Measurements from ENCODE around the gene NEK9.
"Not testable (repeated sequence)": the region's sequence is repeated elsewhere in the genome, so short reads cannot be mapped to it uniquely, and the experiment has no call there.

NEK9 gene

DNA sequence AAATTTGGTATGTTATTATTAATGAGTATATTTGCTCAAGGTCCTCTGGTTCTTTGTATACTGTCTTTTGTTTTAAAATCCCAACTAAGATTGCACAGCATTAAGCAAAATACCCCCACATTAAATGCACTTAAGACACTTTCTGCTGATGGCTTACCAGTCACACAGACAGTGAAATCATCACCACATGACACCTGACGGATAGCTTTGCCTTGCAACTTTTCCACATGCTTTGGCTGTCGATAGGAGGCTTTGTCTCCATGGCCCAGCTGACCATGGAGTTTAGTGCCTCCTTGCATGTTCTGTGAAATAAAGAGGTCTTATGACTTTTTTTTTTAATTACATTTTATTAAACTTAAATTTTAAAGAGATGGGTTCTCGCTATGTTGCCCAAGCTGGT is 19.7 kb downstream of the NEK9 start:
- no peak for DNase-seq (ENCODE audit: low read depth, low spot score)

DNA sequence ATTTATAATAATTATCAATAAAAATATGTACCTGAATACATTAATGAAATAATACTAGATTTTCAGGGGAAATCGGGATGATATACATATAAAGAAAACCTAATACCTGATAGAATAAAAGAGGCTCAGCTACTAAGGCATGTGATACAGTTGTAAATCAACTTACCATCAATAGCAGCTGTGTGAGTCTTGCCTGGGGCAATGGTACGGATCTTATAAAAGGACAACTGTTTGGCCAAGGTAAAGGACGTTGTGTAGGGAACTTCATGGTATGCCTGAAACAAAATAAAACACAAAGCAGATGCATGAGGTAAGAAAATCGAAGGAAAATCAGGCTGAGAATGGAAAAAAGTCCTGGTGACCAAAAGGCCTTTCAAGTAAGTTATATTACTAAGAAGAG is 25.4 kb downstream of the NEK9 start:
- DNase-seq (ENCODE audit: low read depth, low spot score), result no peak

GRCh38 chr14:75098682-75099081 is 28.2 kb downstream of the NEK9 start:
- DNase-seq (ENCODE audit: low read depth, low spot score), result no peak

DNA sequence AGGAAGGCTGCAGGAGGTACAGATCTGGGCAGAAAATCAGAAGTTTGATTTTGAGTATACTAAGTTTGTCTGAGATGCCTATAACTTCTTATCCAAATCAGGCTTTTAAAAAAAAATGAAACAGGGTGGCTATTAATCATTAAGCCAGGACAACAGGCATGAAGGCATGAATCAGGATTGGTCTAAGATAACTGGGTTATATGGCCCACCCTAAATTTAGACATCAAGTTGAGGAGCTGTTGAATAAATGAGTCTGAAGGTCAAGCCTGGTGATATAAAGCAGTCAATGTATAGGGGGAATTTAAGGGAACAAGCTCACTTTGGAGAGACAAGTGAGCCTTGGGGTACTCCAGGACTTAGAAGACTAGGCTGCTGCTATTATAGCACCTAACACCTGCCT is 28.6 kb downstream of the NEK9 start:
- no peak for DNase-seq (ENCODE audit: low read depth, low spot score)

DNA sequence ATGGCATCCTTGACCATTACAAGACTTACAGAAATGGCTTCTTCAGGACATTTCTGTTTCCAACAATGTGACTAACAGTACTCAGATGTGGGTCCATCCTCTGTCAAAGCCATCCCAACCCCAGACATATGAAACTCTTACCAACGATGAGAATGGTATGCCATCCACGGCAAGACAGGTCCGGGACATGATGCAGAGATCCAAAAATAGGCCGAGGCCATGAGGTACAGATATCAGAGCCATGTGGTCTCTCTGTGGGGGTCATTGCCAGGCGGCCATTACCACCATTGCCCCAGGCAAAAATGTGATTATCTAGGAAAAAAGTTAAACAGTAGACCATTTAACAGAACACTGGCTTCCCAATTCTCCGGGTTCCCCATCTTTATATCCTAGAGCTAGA is 29.9 kb downstream of the NEK9 start:
- DNase-seq (ENCODE audit: low read depth, low spot score), result no peak

GRCh38 chr14:75095690-75096089 is 31.2 kb downstream of the NEK9 start:
- DNase-seq (ENCODE audit: low read depth, low spot score), result no peak

DNA sequence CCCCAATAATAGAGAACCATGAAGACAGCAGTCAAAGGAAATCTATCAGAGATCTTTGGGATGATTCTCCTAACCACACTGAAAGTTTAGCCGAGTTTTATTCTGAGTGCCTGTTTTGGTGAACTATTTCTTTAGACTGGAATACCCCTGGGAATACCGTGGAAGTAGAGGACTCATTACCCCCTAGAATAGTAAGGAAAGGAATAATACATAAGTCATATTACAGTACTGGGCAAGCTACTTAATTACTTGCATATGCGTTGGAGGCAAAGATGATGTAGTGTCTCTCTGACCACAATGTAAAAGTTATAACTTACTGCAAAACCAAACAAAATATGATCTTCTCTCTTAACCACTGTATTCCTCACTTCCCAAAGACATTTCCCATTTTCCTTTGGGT is 32.0 kb downstream of the NEK9 start:
- DNase-seq (ENCODE audit: low read depth, low spot score), result no peak

GRCh38 chr14:75092698-75093097 is 34.1 kb downstream of the NEK9 start:
- no peak for DNase-seq (ENCODE audit: low read depth, low spot score)

DNA sequence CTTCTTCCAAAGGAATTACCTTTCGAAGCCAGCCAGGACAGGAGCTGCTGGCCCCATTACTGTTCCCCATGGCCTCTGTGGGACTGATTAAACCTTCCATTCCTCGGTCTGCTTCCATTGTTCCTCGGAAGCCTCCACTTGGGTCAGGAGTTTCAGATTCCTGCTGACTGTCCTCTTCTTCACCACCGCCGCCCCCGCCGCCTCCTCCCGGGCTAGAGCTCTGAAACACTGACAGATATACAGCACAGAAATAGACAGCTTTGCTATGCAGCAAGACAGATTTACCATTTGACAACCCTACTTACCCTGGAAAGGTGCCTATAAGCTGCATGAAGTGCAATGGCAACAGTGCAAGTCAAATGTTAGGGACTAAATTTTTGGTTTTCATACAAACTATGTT is 35.6 kb downstream of the NEK9 start:
- no peak for DNase-seq (ENCODE audit: low read depth, low spot score)

DNA sequence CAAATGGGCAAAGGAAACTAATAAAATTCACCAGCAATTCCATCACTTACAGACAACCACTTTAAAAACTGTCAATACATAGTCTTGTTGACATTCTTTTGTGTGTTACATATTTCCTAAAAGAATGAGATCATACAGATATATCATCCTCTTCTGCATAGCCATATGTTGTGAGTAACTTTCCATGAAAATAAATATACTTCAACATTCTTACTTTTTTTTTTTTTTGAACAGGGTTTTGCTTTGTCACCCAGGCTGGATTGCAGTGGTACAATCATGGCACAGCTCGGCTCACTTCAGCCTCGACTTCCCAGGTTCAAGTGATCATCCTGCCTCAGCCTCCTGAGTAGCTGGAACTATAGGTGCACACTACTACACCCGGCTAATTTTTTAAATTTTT is 36.5 kb downstream of the NEK9 start:
- DNase-seq (ENCODE audit: low read depth, low spot score), result no peak

GRCh38 chr14:75088566-75089373 is 38.1 kb downstream of the NEK9 start:
- DNase-seq (ENCODE audit: low read depth, low spot score), result no peak

- no peak for DNase-seq (ENCODE audit: low read depth, low spot score)
Observed at GRCh38 chr14:75088153-75088552, 38.7 kb downstream of the NEK9 start.

DNA sequence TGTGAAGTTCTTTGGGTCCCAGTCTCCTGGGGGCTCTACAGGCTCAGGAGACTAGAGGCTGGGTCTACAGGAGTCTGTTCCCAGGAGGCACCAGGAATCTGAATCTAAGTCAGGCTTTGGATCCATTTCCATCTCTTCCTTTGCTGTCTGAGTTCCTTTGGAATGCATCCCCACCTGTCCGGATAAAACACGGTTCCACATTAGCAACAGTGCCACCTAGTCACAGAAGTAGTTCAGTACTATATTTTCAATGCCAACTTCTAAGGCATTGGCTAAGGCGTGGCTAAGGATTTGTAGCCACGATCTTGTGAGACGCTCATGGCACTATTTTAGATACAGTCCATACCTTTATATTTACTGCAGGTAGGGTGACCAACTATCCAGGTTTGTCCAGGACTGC is 42.3 kb downstream of the NEK9 start:
- no peak for DNase-seq (ENCODE audit: low read depth, low spot score)

- no peak for DNase-seq (ENCODE audit: low read depth, low spot score)
Observed at GRCh38 chr14:75083271-75083670, 43.6 kb downstream of the NEK9 start.

GRCh38 chr14:75081660-75082229 is 45.1 kb downstream of the NEK9 start:
- DNase-seq (ENCODE audit: low read depth, low spot score), result no peak

GRCh38 chr14:75079521-75079920 is 47.3 kb downstream of the NEK9 start:
- no peak for DNase-seq (ENCODE audit: low read depth, low spot score)

- no peak for DNase-seq (ENCODE audit: low read depth, low spot score)
Observed at GRCh38 chr14:75077794-75078193, 49.1 kb downstream of the NEK9 start.

- DNase-seq (ENCODE audit: low read depth, low spot score), result no peak
Observed at GRCh38 chr14:75070383-75070782, 56.5 kb downstream of the NEK9 start.

DNA sequence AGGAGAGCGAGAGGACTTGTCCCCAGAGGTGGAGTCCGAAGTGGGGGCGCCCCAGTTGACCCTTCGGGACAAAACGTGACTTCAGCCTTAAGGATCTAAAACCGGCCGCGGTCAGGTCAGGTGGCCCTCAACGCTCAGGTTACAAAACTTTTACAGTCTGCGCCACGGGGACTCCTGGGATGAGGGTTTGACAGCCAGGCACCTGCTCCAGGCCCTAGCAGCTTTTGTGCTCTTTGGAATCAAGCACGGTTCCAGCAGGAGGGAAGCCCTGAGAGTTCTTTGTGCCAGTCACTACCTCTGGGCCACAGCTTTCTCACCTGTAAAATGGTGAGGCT is 57.1 kb downstream of the NEK9 start:
- no peak for DNase-seq (ENCODE audit: low read depth, low spot score)

DNA sequence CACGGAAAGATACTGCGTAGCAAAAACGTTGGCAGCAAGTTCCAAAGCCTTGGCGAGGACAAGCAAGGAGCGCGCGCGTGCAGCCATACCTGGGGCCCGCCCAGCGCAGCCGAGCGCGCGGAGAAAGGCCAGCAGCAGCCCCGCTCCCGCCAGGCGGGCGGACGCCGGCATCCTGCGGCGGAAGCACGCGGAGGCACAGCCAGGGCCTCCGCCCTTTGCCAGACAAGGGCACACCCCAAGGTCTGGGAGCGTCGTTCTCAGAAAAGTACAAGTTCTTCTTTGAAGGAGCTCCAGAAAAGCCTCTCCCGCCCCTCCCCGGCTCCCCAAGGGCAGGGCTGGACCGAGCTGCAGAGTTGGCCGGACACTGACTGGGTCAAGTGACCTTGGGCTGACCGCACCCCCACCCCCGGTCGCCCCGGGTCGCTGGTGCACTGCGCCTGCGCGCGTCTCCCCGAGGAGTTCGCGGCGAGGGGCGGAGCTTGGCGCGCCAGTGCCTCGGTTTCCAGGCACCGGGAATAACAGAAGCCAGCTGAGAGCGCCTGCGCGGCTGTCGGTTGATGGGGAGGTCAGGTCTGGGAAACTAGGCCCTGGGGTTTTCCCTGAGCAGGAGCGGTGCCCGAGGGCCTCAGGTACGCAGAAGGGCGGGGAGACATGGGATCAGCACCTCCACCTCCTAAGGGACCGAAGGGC is 57.6 kb downstream of the NEK9 start, which contains the start of gene ZC2HC1C:
ZC2HC1C (plus strand) TSS at position 521 of the 690 bp plus-strand sequence. CDS start 933 bp downstream, outside the sequence.
- peak; percentile 36 for DNase-seq (ENCODE audit: low read depth, low spot score)

DNA sequence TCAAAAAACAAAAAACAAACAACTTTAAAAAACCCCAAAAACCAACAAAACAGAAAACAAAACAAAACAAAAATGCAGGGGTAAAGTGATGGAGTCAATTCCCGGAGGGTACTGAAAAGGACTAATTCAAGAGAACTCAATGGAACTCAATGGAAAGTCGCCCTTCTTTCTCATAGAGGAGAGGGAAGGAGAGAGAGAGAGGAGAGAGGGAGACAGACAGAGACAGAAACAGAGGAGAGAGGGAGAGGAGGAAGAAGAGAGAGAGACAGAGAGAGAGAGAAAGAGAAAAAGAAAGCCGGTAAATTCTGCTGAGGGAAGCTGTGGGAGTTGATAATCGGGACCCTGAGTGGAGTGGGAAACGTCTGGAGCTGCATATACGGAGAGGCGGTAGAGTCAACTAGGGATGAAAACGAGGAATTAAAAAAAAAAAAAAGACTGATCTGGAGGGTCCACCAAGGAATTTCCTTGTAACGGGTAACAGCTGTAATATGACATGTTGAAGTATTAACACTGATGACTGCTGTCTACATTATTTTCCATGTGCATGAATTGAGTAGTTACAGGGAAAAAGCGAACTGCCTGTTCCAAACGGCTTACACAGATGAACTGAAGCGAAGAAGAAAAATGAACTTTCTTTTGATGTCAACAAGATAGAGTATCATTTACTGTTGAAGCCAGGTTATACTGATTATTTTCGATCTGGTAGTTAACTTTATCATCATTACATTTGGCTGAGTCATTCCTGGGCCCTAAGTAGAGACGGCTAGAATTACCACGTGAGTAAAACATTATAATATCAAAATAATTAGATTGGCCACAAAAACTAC is 58.3 kb downstream of the NEK9 start:
- DNase-seq (ENCODE audit: low read depth, low spot score), result peak; percentile 16

GRCh38 chr14:75067765-75068164 is 59.1 kb downstream of the NEK9 start:
- DNase-seq (ENCODE audit: low read depth, low spot score), result not testable (repeated sequence)

All from brain pericyte (primary cell).